IMR-90 (cell line): ENCODE data around the gene TUBGCP3. TPM values are rescaled to one million over a fixed set of nuclear protein-coding genes. Genes with fewer than 3 reads are reported as not detected.

Experiments used
- ATAC-seq: fragments of 200-7000 bp; cut with Tn5 transposase; 2 replicates; pipeline ENCODE4 v1.9.1; 2020; ENCODE audit warnings: low read depth, mild to moderate bottlenecking, moderate library complexity
- BruUV-seq: library from RNA; stranded (reverse); fragments of 400-500 nt; replicated peaks from 2 replicates; lab custom pipeline; 2021; lab: Mats Ljungman, UMichigan
- CTCF ChIA-PET: fragments of 300-600 bp; formaldehyde crosslinking; extraction: SDS; loops from one replicate; lab custom pipeline; 2021; ENCODE audit warnings: antibody characterized with exemption; lab: Yijun Ruan, JAX
- POLR2A ChIA-PET: fragments of 300-600 bp; sonication (Branson Sonifier 250); formaldehyde crosslinking; loops from one replicate; lab custom pipeline; 2022; ENCODE audit warnings: antibody characterized with exemption; ENCODE audit not compliant: unreplicated experiment; lab: Charles Lee
- DNase-seq: peaks from one replicate; pipeline ENCODE4 v3.0.0; 2013
- H2AFZ ChIP-seq: replicated peaks from 2 replicates; pipeline ENCODE3; 2013; ENCODE audit warnings: low read length, mild to moderate bottlenecking; ENCODE audit not compliant: poor library complexity
- H2AK5ac ChIP-seq: 2 replicates; pipeline ENCODE4 v1.6.1; 2013; ENCODE audit warnings: low read depth, low read length, inconsistent platforms
- H2AK9ac ChIP-seq: replicated peaks from 2 replicates; pipeline ENCODE3; 2013; ENCODE audit warnings: mild to moderate bottlenecking, low read depth, low read length, moderate library complexity; ENCODE audit not compliant: poor library complexity
- H2BK120ac ChIP-seq: 2 replicates; pipeline ENCODE4 v1.6.1; 2013; ENCODE audit warnings: low read depth, low read length, inconsistent platforms
- H2BK15ac ChIP-seq: 3 replicates; pipeline ENCODE4 v1.6.1; 2013; ENCODE audit warnings: low read depth, low read length, inconsistent platforms
- H2BK20ac ChIP-seq: 2 replicates; pipeline ENCODE4 v1.6.1; 2013; ENCODE audit warnings: low read depth, mild to moderate bottlenecking, inconsistent platforms, low read length, moderate library complexity
- H2BK5ac ChIP-seq: 2 replicates; pipeline ENCODE4 v1.6.1; 2013; ENCODE audit warnings: mild to moderate bottlenecking, low read depth, low read length, inconsistent platforms; ENCODE audit not compliant: poor library complexity, severe bottlenecking
- H3K14ac ChIP-seq: replicated peaks from 2 replicates; pipeline ENCODE4 v1.6.1; 2013; ENCODE audit warnings: low read depth, low read length, inconsistent platforms
- H3K18ac ChIP-seq: 2 replicates; pipeline ENCODE4 v1.6.1; 2013; ENCODE audit warnings: low read depth, low read length, control low read depth
- H3K23ac ChIP-seq: 2 replicates; pipeline ENCODE4 v1.6.1; 2013; ENCODE audit warnings: low read depth, low read length, inconsistent platforms
- H3K27ac ChIP-seq: 2 replicates; pipeline ENCODE4 v1.5.1; 2013; ENCODE audit warnings: mild to moderate bottlenecking, control low read depth, low read length; ENCODE audit not compliant: insufficient read depth
- H3K27me3 ChIP-seq: 2 replicates; pipeline ENCODE4 v1.6.1; 2013; ENCODE audit warnings: low read length; ENCODE audit not compliant: control insufficient read depth, insufficient read depth
- H3K36me3 ChIP-seq: 2 replicates; pipeline ENCODE4 v1.6.1; 2013; ENCODE audit warnings: low read length, mixed read lengths; ENCODE audit not compliant: control insufficient read depth, insufficient read depth
- H3K4ac ChIP-seq: 2 replicates; pipeline ENCODE4 v1.6.1; 2013; ENCODE audit warnings: low read depth, low read length, inconsistent platforms
- H3K4me1 ChIP-seq: 2 replicates; pipeline ENCODE4 v1.6.1; 2013; ENCODE audit warnings: low read length, mixed read lengths; ENCODE audit not compliant: control insufficient read depth, insufficient read depth
- H3K4me2 ChIP-seq: 2 replicates; pipeline ENCODE4 v1.6.1; 2013; ENCODE audit warnings: low read depth, mild to moderate bottlenecking, control low read depth, low read length, moderate library complexity
- H3K4me3 ChIP-seq: 2 replicates; pipeline ENCODE4 v1.5.1; 2013; ENCODE audit warnings: low read depth, mild to moderate bottlenecking, control low read depth, low read length, moderate library complexity; ENCODE audit not compliant: insufficient read depth
- H3K56ac ChIP-seq: 2 replicates; pipeline ENCODE4 v1.6.1; 2013; ENCODE audit warnings: low read length, inconsistent platforms; ENCODE audit not compliant: insufficient read depth; ENCODE audit errors: extremely low read depth
- H3K79me1 ChIP-seq, 2 experiments: 2 replicates each; pipeline ENCODE4 v1.6.1; 2013; ENCODE audit warnings: low read length in 2 of 2, inconsistent platforms in 1 of 2, low read depth in 1 of 2
- H3K9ac ChIP-seq: 2 replicates; pipeline ENCODE4 v1.6.1; 2013; ENCODE audit warnings: low read depth, low read length, control low read depth
- H3K9me1 ChIP-seq: 2 replicates; pipeline ENCODE4 v1.6.1; 2013; ENCODE audit warnings: low read length, inconsistent platforms; ENCODE audit not compliant: insufficient read depth
- H3K9me3 ChIP-seq: 2 replicates; pipeline ENCODE4 v1.6.1; 2013; ENCODE audit warnings: low read length; ENCODE audit not compliant: control insufficient read depth, insufficient read depth
- H4K20me1 ChIP-seq: 2 replicates; pipeline ENCODE4 v1.6.1; 2013; ENCODE audit warnings: low read length, inconsistent platforms; ENCODE audit not compliant: insufficient read depth
- H4K5ac ChIP-seq: 2 replicates; pipeline ENCODE4 v1.6.1; 2013; ENCODE audit warnings: mild to moderate bottlenecking, low read depth, low read length, control low read depth
- H4K8ac ChIP-seq, 2 experiments: 2 replicates each; pipeline ENCODE4 v1.6.1; 2013; ENCODE audit warnings: low read depth in 2 of 2, low read length in 2 of 2, control low read depth in 1 of 2, inconsistent platforms in 1 of 2
- H4K91ac ChIP-seq: 2 replicates; pipeline ENCODE4 v1.6.1; 2013; ENCODE audit warnings: low read depth, low read length, inconsistent platforms; ENCODE audit not compliant: insufficient read depth
- BHLHE40 ChIP-seq: fragments of 150-350 bp; IDR thresholded peaks from 2 replicates; pipeline ENCODE4 v1.6.1; 2016; ENCODE audit warnings: mild to moderate bottlenecking, low read depth, low read length
- CEBPB ChIP-seq: IDR thresholded peaks from 2 replicates; pipeline ENCODE4 v1.6.1; 2012; ENCODE audit warnings: low read depth, low read length, improper control_type of control experiment
- FOS ChIP-seq: fragments of 150-350 bp; IDR thresholded peaks from 2 replicates; pipeline ENCODE4 v1.6.1; 2016; ENCODE audit warnings: low read depth, low read length
- NFE2L2 ChIP-seq: fragments of 150-350 bp; IDR thresholded peaks from 2 replicates; pipeline ENCODE4 v1.6.1; 2016; ENCODE audit warnings: low read depth, mild to moderate bottlenecking, low read length
- POLR2A ChIP-seq: IDR thresholded peaks from 2 replicates; pipeline ENCODE4 v1.6.1; 2012; ENCODE audit warnings: mild to moderate bottlenecking, low read depth, low read length
- RAD21 ChIP-seq: IDR thresholded peaks from 2 replicates; pipeline ENCODE4 v1.6.1; 2012; ENCODE audit warnings: low read length, improper control_type of control experiment
- RFX5 ChIP-seq: IDR thresholded peaks from 2 replicates; pipeline ENCODE4 v1.8.0; 2012; ENCODE audit warnings: low read depth, mild to moderate bottlenecking, low read length, moderate library complexity
- WGBS, 2 experiments: methylation state at CpG; one replicate each; pipeline versions ENCODE4 v1.1.5 to v1.1.7; 2013; ENCODE audit warnings: missing lambda C conversion rate in 2 of 2; ENCODE audit not compliant: insufficient read length in 1 of 2; ENCODE audit errors: extremely low coverage in 2 of 2; 5-methylcytosine and 5-hydroxymethylcytosine counted together
- dilution Hi-C: fragments of 300-500 bp; cut with HindIII; formaldehyde crosslinking; loops from one replicate; pipeline ENCODE4 v1.14.3; 2018; ENCODE audit warnings: low sequenced_read_pairs; ENCODE audit not compliant: unreplicated experiment
- in situ Hi-C: fragments of 300-500 bp; cut with MboI; formaldehyde crosslinking; loops from 3 replicates; pipeline ENCODE4 v1.14.3; 2019; ENCODE audit warnings: low sequenced_read_pairs, inconsistent platforms, mixed read lengths
- intact Hi-C: fragments of 100-400 bp; cut with micrococcal nuclease; formaldehyde crosslinking; loops from 2 replicates; pipeline ENCODE4 v1.10.0; 2022
- polyA plus RNA-seq, 3 experiments: library from polyadenylated mRNA; depleted of rRNA; stranded (reverse); fragments of >200 nt; gene quantifications; 2 replicates each; pipeline ENCODE4 v1.2.3, GENCODE V29; 2012; ENCODE audit warnings: low replicate concordance in 1 of 3
- total RNA-seq: library from RNA; depleted of rRNA; stranded (reverse); fragments of >200 nt; gene quantifications from 2 replicates; pipeline ENCODE4 v1.2.3, GENCODE V29; 2012

TUBGCP3 gene
- total and polyA plus RNA-seq, 2 of the 4 experiments (the other 2 are of a cell fraction): 16.0 to 17.8 TPM

DNA sequence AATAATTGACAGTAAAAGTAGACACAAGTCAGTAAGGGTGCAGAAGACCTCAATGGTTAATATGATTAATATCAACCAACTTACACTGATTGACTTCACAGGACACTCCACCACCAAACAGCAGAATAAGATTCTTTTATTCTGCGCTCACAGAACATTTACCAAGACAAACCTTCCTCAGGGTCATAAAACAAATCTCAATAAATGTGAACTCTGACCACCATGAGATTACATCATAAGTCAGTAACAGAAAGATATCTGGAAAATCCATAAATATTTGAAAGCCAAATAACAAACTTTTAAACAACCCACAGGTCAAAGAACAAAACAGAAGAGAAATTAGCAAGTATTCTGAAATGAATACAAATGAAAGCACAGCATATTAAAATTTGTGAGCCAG, 112.1 kb downstream of the TUBGCP3 start:
- DNase-seq (no peak), ATAC-seq (no peak)
- Histone ChIP-seq H3K18ac (no peak overlapping the region), H3K56ac (no peak overlapping the region), H3K9me3 (no peaks in the 10 kb centered on the region), H3K27ac (no peak overlapping the region), H2BK15ac (no peak overlapping the region), H2BK120ac (no peak overlapping the region), H2AK5ac (no peak overlapping the region), H3K4ac (no peak overlapping the region), H3K14ac (no peak overlapping the region), H3K4me2 (no peak overlapping the region), H2AK9ac (no peak overlapping the region), H3K79me1 (no peaks in the 10 kb centered on the region), H3K27me3 (no peaks in the 10 kb centered on the region), H4K5ac (no peak overlapping the region), H3K4me1 (no peaks in the 10 kb centered on the region), H3K9ac (no peak overlapping the region), H4K8ac (no peak overlapping the region), H3K23ac (no peak overlapping the region), H4K91ac (no peak overlapping the region), H2BK20ac (no peak overlapping the region), H2AFZ (no peak overlapping the region), H4K20me1 (no peaks in the 10 kb centered on the region), H3K36me3 (no peaks in the 10 kb centered on the region), H3K4me3 (no peak overlapping the region), H2BK5ac (no peak overlapping the region), H3K9me1 (no peaks in the 10 kb centered on the region)
- ChIA-PET POLR2A (no interaction called here), CTCF (no interaction called here)
- BruUV-seq: no TSS peak
- dilution Hi-C loops: no loop called here
- in situ Hi-C loops: no loop called here
- WGBS, 2 experiments: no CpG with 5 or more reads among the region's 1 CpG
- intact Hi-C loops: no loop called here
- TF ChIP-seq POLR2A (no peak), BHLHE40 (no peak), CEBPB (no peak), RFX5 (no peak), NFE2L2 (no peak), RAD21 (no peak), FOS (no peak)
